ENCODE measurements around the gene C12orf75. TPM values are rescaled to one million over a fixed set of nuclear protein-coding genes. Genes with fewer than 3 reads are reported as not detected.

Gene C12orf75
- total RNA-seq, 1 donor from 2014 or later = 49.7 TPM

- ATAC-seq = no peak
Measured at GRCh38 chr12:105419606-105420005, 89.1 kb downstream of the C12orf75 start.

- ATAC-seq = no peak
Measured at GRCh38 chr12:105420046-105420445, 89.6 kb downstream of the C12orf75 start.

- peak; percentile 90 for ATAC-seq
Measured at GRCh38 chr12:105420659-105421240, 90.3 kb downstream of the C12orf75 start.

Other genes starting within 250 kb of the C12orf75 start
- 6.0 TPM for gene ALDH1L2, start 246.2 kb upstream of the C12orf75 start, total RNA-seq
- gene WASHC4, start 223.0 kb upstream of the C12orf75 start, total RNA-seq = 19.6 TPM
- gene APPL2, start 94.5 kb upstream of the C12orf75 start, total RNA-seq = 27.0 TPM

Measured in esophagus mucosa (tissue), 1 donor.